ENCODE results near the gene KCNIP2.

KCNIP2 gene

DNA sequence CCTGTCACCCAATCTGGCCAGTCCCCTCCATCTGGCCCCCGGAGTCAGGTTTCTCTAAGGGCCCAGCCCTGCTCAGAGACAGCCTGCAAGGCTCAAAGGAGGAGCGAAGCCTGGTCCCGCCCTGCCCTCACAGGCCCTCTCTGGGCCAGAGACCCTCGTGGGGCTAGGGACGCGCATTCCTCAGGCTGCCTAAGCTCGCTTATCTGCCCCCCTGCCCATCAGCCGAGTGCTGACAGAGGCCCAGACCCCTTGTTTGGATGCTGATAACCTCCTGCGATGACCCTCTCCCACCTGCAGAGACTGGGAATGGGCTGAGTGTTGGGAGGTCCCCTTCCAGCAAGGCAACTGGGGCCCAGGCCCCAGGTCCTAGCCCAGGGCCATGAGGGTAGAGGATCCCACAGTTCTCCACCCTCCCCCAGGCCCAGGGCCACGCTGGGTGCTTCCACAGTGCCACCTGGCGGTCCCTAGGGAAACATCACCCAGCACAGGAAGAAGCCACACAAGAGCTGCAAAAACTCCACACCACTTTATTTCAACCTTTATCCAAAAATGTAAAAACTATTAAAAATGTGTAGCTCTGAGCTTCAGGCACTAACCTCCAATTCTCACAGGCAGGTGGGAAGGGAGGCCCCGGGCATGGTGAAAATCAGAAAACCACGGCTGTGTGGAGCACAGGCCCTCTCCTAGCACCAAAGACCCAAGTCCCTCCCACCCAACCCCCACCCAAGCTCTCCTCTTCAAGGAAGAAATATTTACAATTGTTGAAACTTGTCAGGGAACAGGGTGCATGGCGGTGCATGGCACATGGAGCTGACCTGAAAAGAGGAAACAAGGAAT, 62.6 kb downstream of the KCNIP2 start:
- POLR2A ChIA-PET: interaction anchor here (0.7 to 0.9 kb wide), 2 partner anchors 87 to 292 kb away, joined by 3 read pairs; partner anchors contain the start of gene FBXW4
- DNase-seq (ENCODE audit: low read depth, low spot score): no peak
- CTCF ChIA-PET: interaction anchor here (0.6 to 9.3 kb wide), 69 partner anchors 8 to 720 kb away, joined by 3 to 265 read pairs (median 5); partner anchors contain the start of genes DPCD, FBXW4, KAZALD1 and OGA
- H3K4me3 ChIP-seq (ENCODE audit: low read depth, low read length): no peak overlapping the region
- TF ChIP-seq, protein P1, sequence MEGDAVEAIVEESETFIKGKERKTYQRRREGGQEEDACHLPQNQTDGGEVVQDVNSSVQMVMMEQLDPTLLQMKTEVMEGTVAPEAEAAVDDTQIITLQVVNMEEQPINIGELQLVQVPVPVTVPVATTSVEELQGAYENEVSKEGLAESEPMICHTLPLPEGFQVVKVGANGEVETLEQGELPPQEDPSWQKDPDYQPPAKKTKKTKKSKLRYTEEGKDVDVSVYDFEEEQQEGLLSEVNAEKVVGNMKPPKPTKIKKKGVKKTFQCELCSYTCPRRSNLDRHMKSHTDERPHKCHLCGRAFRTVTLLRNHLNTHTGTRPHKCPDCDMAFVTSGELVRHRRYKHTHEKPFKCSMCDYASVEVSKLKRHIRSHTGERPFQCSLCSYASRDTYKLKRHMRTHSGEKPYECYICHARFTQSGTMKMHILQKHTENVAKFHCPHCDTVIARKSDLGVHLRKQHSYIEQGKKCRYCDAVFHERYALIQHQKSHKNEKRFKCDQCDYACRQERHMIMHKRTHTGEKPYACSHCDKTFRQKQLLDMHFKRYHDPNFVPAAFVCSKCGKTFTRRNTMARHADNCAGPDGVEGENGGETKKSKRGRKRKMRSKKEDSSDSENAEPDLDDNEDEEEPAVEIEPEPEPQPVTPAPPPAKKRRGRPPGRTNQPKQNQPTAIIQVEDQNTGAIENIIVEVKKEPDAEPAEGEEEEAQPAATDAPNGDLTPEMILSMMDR (IDR thresholded peaks at IDR 0.05; ENCODE audit: insufficient read depth, low read length, missing control alignments): peak; percentile 92

DNA sequence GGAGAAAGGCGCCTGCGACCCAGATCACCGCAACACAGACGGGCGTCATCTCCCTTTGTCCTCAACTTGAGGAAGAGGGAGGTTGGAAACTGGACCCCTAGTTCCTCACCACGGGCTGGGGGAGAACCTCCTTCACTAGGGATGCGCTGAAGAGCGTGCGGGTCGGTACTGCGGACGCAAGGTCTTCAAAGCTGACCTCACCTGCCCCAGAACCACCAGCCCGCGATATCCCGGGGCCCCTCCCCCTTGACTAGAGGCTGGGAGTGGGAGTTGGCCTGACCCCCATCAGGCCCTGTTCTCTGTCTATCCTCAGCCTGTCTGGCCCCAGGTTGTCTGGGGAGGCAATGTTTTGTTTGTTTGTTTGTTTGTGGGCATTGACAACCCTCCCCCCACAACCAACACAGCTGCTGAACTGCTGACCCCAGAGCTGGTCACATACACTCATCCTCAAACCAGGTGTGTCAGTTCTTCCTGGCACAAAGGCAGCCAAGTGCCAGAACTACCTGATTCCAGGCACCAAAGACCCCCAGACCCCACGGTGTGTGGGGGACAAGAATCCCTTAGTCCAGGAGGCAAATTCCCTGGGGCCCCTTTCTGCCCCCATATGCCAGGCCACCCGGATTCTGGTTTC, 63.3 kb downstream of the KCNIP2 start:
- TF ChIP-seq, protein P1 (IDR thresholded peaks at IDR 0.05; ENCODE audit: insufficient read depth, low read length, missing control alignments): no peak
- DNase-seq (ENCODE audit: low read depth, low spot score): no peak
- ChIA-PET CTCF (interaction anchor here (0.6 to 9.3 kb wide), 37 partner anchors 7 to 632 kb away, joined by 3 to 265 read pairs (median 8); no protein-coding TSS in a partner anchor), POLR2A (no interaction called here)
- H3K4me3 ChIP-seq (ENCODE audit: low read depth, low read length): peak overlapping the region; percentile 36

DNA sequence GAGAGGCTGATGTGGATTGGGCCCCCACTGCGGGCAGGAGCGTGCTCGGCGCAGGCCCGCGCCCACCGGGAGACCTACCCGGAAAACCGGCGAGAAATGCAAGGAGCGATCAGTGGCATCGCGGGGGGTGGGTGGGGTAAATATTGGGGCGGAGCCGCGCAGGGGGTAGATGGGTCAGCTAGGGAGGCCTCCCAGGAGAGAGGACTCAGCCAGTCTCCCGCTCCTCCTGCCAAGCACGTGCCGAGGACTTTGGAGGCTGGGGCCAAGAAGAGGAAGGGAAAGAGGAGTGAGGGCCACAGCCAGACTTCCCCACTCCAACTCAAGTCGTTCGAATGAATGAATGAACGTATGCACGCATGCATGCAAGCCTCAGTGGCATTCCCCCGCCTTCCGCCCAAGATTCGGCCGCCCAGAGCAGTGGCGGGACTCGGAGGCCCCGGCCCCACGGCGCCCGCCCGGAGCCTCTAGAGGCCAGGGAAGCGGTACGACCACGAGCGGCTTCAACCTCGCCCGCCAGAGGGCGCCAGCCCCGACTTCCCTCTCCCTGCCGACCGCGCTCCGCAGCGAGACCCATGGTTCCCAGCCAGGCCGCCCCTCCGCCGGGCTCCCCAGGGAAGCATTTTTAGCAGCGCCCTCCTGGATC, 63.9 kb downstream of the KCNIP2 start:
- ChIA-PET CTCF (interaction anchor here (0.6 to 9.3 kb wide), 22 partner anchors 7 to 566 kb away, joined by 3 to 265 read pairs (median 12); no protein-coding TSS in a partner anchor), POLR2A (no interaction called here)
- DNase-seq (ENCODE audit: low read depth, low spot score): no peak

DNA sequence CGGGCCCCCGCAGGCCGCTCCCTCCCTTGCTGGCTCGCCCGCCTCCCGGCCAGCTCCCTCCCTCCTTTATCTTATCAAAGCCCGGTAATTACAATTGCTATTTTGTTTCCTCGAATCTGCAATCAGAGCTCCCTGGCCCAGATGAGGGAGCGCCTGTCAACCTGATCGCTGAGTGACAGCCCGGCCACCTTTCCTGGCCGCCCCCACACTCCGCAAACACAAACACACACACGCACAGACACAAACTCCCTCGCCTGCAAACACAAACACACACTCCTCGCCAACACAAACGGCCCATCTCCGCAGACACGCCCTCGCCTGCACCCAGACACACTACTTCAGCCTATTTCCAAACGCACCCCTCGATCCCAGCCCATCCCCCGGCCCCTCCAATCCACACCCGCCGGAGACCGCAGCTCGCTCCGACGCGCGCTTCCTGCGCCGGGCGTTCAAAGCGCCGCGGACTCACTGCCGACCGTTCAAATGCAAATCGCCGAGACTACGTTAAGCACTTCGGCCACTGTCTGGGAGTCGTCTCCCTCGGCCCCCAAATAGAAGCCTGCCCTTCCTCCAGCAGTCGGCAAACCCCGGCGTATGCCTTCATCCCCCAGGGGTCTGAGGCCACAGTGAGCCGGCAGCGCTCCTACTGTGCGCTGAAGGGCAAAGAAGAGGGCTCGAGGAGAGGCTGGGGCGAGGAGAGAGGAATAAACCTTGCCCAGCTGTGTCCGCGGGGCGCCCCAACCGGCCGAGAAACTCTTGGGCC, 64.6 kb downstream of the KCNIP2 start:
- peak overlapping the region; percentile 8 for H3K4me3 ChIP-seq (ENCODE audit: low read depth, low read length)
- POLR2A ChIA-PET: no interaction called here
- DNase-seq (ENCODE audit: low read depth, low spot score): no peak

More for the DNA sequence above, 63.9 kb downstream of the KCNIP2 start:
- peak overlapping the region; percentile 36 for H3K4me3 ChIP-seq (ENCODE audit: low read depth, low read length)
- TF ChIP-seq, protein P1 (IDR thresholded peaks at IDR 0.05; ENCODE audit: insufficient read depth, low read length, missing control alignments): peak; percentile 96

DNA sequence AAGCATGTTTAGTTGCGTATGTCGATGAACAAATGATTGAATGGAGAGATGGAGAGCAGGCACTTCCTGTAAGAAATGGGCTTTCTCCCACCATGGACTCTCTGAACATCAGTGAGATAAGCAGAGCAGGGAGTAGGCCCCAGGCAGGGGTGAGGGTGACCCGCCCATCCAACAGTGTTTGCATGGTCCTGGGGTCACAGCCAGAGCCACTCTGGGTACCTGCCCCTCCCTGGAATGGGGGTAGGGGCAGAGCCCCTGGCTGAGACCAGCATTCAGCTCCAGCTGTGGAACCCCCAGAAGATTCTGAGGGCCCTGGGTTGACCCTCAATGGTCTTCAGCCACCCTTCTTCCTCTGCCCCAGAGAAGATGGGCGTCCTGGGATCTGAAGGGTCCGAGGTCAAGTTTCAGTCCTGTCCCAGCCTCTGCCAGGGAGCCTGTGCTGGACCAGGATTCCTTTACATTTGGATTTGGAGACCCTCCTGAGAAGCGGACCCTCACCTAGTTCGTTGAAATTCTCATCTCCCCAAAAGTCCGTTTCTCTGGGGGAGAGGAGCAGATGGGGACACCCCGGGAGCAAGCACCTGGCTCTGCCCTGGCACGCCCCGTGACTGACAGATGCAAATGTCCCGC, 65.3 kb downstream of the KCNIP2 start:
- POLR2A ChIA-PET: no interaction called here
- DNase-seq (ENCODE audit: low read depth, low spot score): no peak
- TF ChIP-seq, protein P1 (IDR thresholded peaks at IDR 0.05; ENCODE audit: insufficient read depth, low read length, missing control alignments): no peak
- H3K4me3 ChIP-seq (ENCODE audit: low read depth, low read length): no peak overlapping the region
- CTCF ChIA-PET: interaction anchor here (1.0 to 9.3 kb wide), 8 partner anchors 8 to 565 kb away, joined by 3 to 265 read pairs (median 18); no protein-coding TSS in a partner anchor

More for the DNA sequence above, 64.6 kb downstream of the KCNIP2 start:
- CTCF ChIA-PET: interaction anchor here (0.7 to 9.3 kb wide), 11 partner anchors 11 to 566 kb away, joined by 3 to 265 read pairs (median 6); no protein-coding TSS in a partner anchor
- TF ChIP-seq, protein P1 (IDR thresholded peaks at IDR 0.05; ENCODE audit: insufficient read depth, low read length, missing control alignments): no peak
